ENCODE results near the gene DRG2. TPM values are rescaled to one million over a fixed set of nuclear protein-coding genes. Genes with fewer than 3 reads are reported as not detected.
A peak's percentile ranks its signal among the peaks of the same experiment; 100 is the strongest.

Gene DRG2
- total and polyA plus RNA-seq, 9 of the 15 experiments (the other 6 are each of a cell fraction or from before 2014, with no cell fraction given): 6.6 to 36.7 (median 26.1) TPM

GRCh38 chr17:18040261-18040858 is 47.4 kb upstream of the DRG2 start:
- FAIRE-seq (no peak), ATAC-seq (peak; percentile 17; the same call in 2 of the 3 replicates), DNase-seq (ENCODE audit: extremely low read depth in 1 of 4, low spot score in 3 of 4) (peak in 3 of 4 experiments; percentile 17 to 30 (median 23))
- Histone ChIP-seq H3K4me1 (replicated peaks in 1 of 2; ENCODE audit: control insufficient read depth in 2 of 2, insufficient read depth in 2 of 2, low read length in 2 of 2) (peaks cover 20 to 38% of the 10 kb centered on the region in 2 experiments; a peak in 4 of 5 replicates), H3K27me3 (ENCODE audit: control insufficient read depth in 2 of 2, insufficient read depth in 2 of 2, low read length in 2 of 2) (no peaks in the 10 kb centered on the region), H3K4me3 (peak overlapping the region; percentile 72), H3K27ac (ENCODE audit: extremely low read depth, low read depth, low read length) (peak overlapping the region; percentile 67; the same call in 2 of the 3 replicates), H2AFZ (ENCODE audit: low read depth, low read length) (peak overlapping the region; percentile 51; the same call in 1 of the 2 replicates), H3K79me2 (ENCODE audit: control insufficient read depth, insufficient read depth, low read length) (peaks cover 44% of the 10 kb centered on the region), H3K36me3 (ENCODE audit: control insufficient read depth, insufficient read depth, low read length) (peaks cover 5% of the 10 kb centered on the region; the same call in 1 of the 3 replicates), H3K4me2 (ENCODE audit: insufficient read depth, low read length) (peak overlapping the region; percentile 74), H4K20me1 (replicated peaks; ENCODE audit: control insufficient read depth, insufficient read depth, low read length) (no peaks in the 10 kb centered on the region; the same call in 1 of the 2 replicates), H3K9me3 (replicated peaks; ENCODE audit: control insufficient read depth, insufficient read depth, low read depth, low read length) (no peaks in the 10 kb centered on the region), H3K9me1 (ENCODE audit: control insufficient read depth, insufficient read depth, low read length) (no peaks in the 10 kb centered on the region), H3K9ac (ENCODE audit: insufficient read depth in 1 of 2, low read depth in 2 of 2, low read length in 2 of 2) (peak overlapping the region; percentile 63 to 93)
- no peak for TF ChIP-seq BACH1 (tag; IDR thresholded peaks at IDR 0.05)
- peak; percentile 22; the same call in 1 of the 2 replicates for TF ChIP-seq NFIC (IDR thresholded peaks at IDR 0.05)
- CTCF ChIA-PET (ENCODE audit: low intra/inter-chr PET ratio): no interaction called here
- intact Hi-C loops (cut with micrococcal nuclease): loop anchor here (5.0 kb wide), 1 partner anchor 47 kb away; the partner anchor contains the start of gene DRG2
- WGBS (ENCODE audit: insufficient coverage, low coverage, missing lambda C conversion rate): 9% methylated on average over 4 of the region's 6 CpGs
- BruUV-seq (replicated peaks): no TSS peak
- in situ Hi-C loops (cut with MboI): no loop called here
- POLR2A ChIA-PET: interaction anchor here (0.7 kb wide), 1 partner anchor 150 kb away, joined by 4 read pairs; no protein-coding TSS in a partner anchor

GRCh38 chr17:18041776-18042175 is 46.0 kb upstream of the DRG2 start:
- intact Hi-C loops (cut with micrococcal nuclease): loop anchor here (5.0 kb wide), 1 partner anchor 46 kb away; the partner anchor contains the start of gene DRG2
- WGBS (ENCODE audit: insufficient coverage, low coverage, missing lambda C conversion rate): 22% methylated on average over 1 of the region's 1 CpG
- ATAC-seq: no peak
- H3K79me2 ChIP-seq (ENCODE audit: control insufficient read depth, insufficient read depth, low read length): peaks cover 44% of the 10 kb centered on the region
- ChIA-PET CTCF (ENCODE audit: low intra/inter-chr PET ratio) (no interaction called here), POLR2A (interaction anchor here (1.0 kb wide), 1 partner anchor 10 kb away, joined by 3 read pairs; no protein-coding TSS in a partner anchor)
- no peak for FAIRE-seq
- no peak overlapping the region for H3K4me3 ChIP-seq
- peak in 1 of 4 experiments; percentile 9 for DNase-seq (ENCODE audit: extremely low read depth in 1 of 4, low spot score in 3 of 4)
- no peaks in the 10 kb centered on the region for H3K27me3 ChIP-seq (ENCODE audit: control insufficient read depth in 2 of 2, insufficient read depth in 2 of 2, low read length in 2 of 2)
- TF ChIP-seq FOXP1 (CRISPR knock-in tag; IDR thresholded peaks at IDR 0.05) (no peak), ZEB2 (IDR thresholded peaks at IDR 0.05) (no peak), ZNF76 (CRISPR knock-in tag; IDR thresholded peaks at IDR 0.05; ENCODE audit: borderline replicate concordance) (no peak), SMAD1 (IDR thresholded peaks at IDR 0.05; ENCODE audit: low read depth, low read length, partially characterized antibody) (no peak)
- TF ChIP-seq, protein P1, sequence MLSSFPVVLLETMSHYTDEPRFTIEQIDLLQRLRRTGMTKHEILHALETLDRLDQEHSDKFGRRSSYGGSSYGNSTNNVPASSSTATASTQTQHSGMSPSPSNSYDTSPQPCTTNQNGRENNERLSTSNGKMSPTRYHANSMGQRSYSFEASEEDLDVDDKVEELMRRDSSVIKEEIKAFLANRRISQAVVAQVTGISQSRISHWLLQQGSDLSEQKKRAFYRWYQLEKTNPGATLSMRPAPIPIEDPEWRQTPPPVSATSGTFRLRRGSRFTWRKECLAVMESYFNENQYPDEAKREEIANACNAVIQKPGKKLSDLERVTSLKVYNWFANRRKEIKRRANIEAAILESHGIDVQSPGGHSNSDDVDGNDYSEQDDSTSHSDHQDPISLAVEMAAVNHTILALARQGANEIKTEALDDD (IDR thresholded peaks at IDR 0.05): peak; percentile 62
- H3K27ac ChIP-seq (ENCODE audit: extremely low read depth, low read depth, low read length): no peak overlapping the region
- H3K9me3 ChIP-seq (replicated peaks; ENCODE audit: control insufficient read depth, insufficient read depth, low read depth, low read length): no peaks in the 10 kb centered on the region
- peaks cover 9% of the 10 kb centered on the region; the same call in 2 of the 3 replicates for H3K36me3 ChIP-seq (ENCODE audit: control insufficient read depth, insufficient read depth, low read length)
- BruUV-seq (replicated peaks): no TSS peak
- H3K4me1 ChIP-seq (replicated peaks in 1 of 2; ENCODE audit: control insufficient read depth in 2 of 2, insufficient read depth in 2 of 2, low read length in 2 of 2): peaks cover 16 to 31% of the 10 kb centered on the region in 2 experiments; a peak in 4 of 5 replicates
- no peak overlapping the region for H2AFZ ChIP-seq (ENCODE audit: low read depth, low read length)
- in situ Hi-C loops (cut with MboI): no loop called here
- H4K20me1 ChIP-seq (replicated peaks; ENCODE audit: control insufficient read depth, insufficient read depth, low read length): no peaks in the 10 kb centered on the region; the same call in 1 of the 2 replicates
- peak overlapping the region; percentile 35 for H3K4me2 ChIP-seq (ENCODE audit: insufficient read depth, low read length)
- H3K9ac ChIP-seq (ENCODE audit: insufficient read depth in 1 of 2, low read depth in 2 of 2, low read length in 2 of 2): no peak overlapping the region; a peak in 1 of 4 replicates
- no peaks in the 10 kb centered on the region for H3K9me1 ChIP-seq (ENCODE audit: control insufficient read depth, insufficient read depth, low read length)
